Ectodermal cell (in vitro differentiated cells): ENCODE data around the gene RNASE12.
"Not testable (repeated sequence)": the region's sequence is repeated elsewhere in the genome, so short reads cannot be mapped to it uniquely, and the experiment has no call there.

Experiments
- H3K27ac ChIP-seq: 2 replicates; pipeline ENCODE4 v1.7.0; 2013; ENCODE audit warnings: mild to moderate bottlenecking, low read depth, low read length; ENCODE audit not compliant: insufficient read depth, poor library complexity, severe bottlenecking
- H3K27me3 ChIP-seq: 2 replicates; pipeline ENCODE4 v1.7.0; 2013; ENCODE audit warnings: mild to moderate bottlenecking, low read length; ENCODE audit not compliant: insufficient read depth, control insufficient read depth, poor library complexity, severe bottlenecking
- H3K36me3 ChIP-seq: one replicate; pipeline ENCODE4 v1.7.0; 2013; ENCODE audit warnings: low read length; ENCODE audit not compliant: control insufficient read depth, insufficient read depth
- H3K4me1 ChIP-seq: one replicate; pipeline ENCODE4 v1.7.0; 2013; ENCODE audit warnings: low read length; ENCODE audit not compliant: control insufficient read depth, insufficient read depth
- H3K4me3 ChIP-seq: 2 replicates; pipeline ENCODE4 v1.7.0; 2013; ENCODE audit warnings: low read depth, low read length, control low read depth; ENCODE audit not compliant: insufficient read depth
- H3K9me3 ChIP-seq: 2 replicates; pipeline ENCODE4 v1.7.0; 2013; ENCODE audit warnings: mild to moderate bottlenecking, low read length, moderate library complexity; ENCODE audit not compliant: control insufficient read depth
- WGBS, 2 experiments: methylation state at CpG; one replicate each; pipeline ENCODE4 v1.1.7; 2013; ENCODE audit warnings: missing lambda C conversion rate in 2 of 2; 5-methylcytosine and 5-hydroxymethylcytosine counted together

RNASE12 gene

DNA sequence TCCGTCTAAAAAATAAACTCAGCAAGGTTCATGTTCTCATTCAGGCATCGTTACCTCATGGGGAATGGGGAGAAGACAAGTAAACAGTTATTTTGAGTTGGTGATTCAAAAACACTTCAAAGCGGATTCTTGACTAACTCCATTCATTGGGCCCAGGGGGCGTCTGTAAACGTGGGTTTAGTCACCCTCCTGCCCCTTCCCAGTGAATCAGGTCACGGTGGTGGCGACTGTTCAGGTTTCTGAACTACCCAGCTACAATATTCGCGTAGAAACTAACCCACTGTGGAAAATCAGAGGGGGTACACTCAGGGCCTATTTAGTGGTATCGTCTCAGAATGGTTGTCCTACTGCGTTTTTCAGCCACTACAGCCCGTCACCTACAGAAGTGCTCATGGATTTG lies 35.1 kb upstream of the RNASE12 start:
- H3K9me3 ChIP-seq, result no peaks in the 10 kb centered on the region
- H3K27me3 ChIP-seq, result peaks cover 54% of the 10 kb centered on the region
- H3K27ac ChIP-seq, result no peak overlapping the region
- no peaks in the 10 kb centered on the region for H3K36me3 ChIP-seq
- H3K4me1 ChIP-seq, result peaks cover 12% of the 10 kb centered on the region
- 56 to 60% methylated on average over 12 of the region's 12 CpGs for WGBS, 2 experiments
- H3K4me3 ChIP-seq, result peak overlapping the region; percentile 48

DNA sequence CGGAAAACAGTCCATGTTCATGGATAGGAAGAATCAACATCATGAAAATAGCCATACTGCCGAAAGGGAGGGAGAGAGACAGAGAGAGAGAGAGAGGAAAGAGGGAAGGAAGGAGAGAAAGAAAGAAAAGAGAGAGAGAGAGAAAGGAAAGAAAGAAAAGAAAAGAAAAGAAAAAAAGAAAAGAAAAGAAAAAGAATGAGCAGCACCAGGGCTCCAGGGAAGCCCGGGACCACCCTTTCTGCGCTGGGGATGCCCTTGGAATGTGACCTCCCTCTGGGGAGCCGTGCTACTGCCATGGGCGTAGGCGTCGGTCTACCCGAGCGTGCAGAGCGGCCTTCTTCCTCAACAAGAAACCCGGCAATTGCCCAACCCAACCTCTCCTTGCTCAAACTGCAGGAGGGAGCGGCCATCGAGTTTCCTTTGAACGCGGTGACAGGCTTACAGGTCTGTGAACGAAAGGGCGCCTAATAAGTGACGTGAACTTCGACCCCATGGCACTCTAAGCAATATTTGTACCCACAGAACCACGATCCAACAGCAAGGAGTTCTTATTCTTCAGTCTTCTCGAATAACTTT lies 33.4 kb upstream of the RNASE12 start:
- H3K9me3 ChIP-seq, result no peaks in the 10 kb centered on the region
- peak overlapping the region; percentile 48 for H3K4me3 ChIP-seq
- peaks cover 12% of the 10 kb centered on the region for H3K4me1 ChIP-seq
- peaks cover 45% of the 10 kb centered on the region for H3K27me3 ChIP-seq
- no peak overlapping the region for H3K27ac ChIP-seq
- 6 to 7% methylated on average over 22 of the region's 22 CpGs for WGBS, 2 experiments
- H3K36me3 ChIP-seq, result no peaks in the 10 kb centered on the region

DNA sequence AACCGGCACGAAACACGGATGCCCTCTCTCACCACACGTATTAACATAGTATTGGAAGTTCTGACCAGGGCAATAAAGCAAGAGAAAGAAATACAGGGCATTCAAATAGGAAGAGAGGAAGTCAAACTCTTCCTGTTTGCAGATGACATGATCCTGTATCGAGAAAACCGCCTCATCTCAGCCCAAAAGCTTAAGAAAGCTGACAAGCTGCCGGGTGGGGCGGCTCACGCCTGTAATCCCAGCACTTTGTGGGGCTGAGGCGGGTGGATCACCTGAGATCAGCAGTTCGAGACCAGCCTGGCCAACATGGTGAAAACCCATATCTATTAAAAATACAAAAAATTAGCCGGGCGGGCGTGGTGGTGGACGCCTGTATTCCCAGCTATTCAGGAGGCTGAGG lies 32.6 kb upstream of the RNASE12 start:
- Histone ChIP-seq H3K27ac (no peak overlapping the region), H3K9me3 (no peaks in the 10 kb centered on the region), H3K4me3 (no peak overlapping the region), H3K4me1 (peaks cover 12% of the 10 kb centered on the region), H3K27me3 (peaks cover 37% of the 10 kb centered on the region), H3K36me3 (no peaks in the 10 kb centered on the region)
- WGBS, 2 experiments, result 90 to 91% methylated on average over 15 of the region's 15 CpGs

DNA sequence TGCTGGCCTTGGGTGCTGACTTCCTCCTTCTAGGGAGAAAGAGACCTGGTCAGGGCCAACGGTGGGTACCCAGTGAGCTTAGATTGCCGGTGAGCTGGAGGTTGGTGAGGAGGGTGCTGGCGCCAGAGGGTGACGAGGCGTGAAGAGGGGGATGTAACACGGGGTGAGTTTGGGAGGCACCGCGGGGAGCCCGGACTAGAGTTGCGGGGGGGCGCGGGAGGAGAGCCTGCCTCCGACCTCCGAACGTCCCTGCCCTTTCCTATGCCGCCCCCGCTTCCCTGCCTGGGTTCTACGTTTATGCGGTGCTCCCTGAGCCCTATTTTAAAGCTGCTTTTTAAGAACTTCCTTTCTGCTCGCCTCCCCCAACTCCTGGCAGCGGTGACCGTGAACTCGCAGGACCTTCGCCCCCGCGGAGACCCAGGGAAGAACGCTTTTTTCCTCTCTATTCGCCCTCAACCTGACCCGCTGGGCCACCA lies 31.7 kb upstream of the RNASE12 start:
- Histone ChIP-seq H3K9me3 (no peaks in the 10 kb centered on the region), H3K36me3 (no peaks in the 10 kb centered on the region), H3K4me3 (no peak overlapping the region), H3K4me1 (peaks cover 4% of the 10 kb centered on the region), H3K27me3 (peaks cover 28% of the 10 kb centered on the region), H3K27ac (no peak overlapping the region)
- 76 to 82% methylated on average over 29 of the region's 29 CpGs for WGBS, 2 experiments

DNA sequence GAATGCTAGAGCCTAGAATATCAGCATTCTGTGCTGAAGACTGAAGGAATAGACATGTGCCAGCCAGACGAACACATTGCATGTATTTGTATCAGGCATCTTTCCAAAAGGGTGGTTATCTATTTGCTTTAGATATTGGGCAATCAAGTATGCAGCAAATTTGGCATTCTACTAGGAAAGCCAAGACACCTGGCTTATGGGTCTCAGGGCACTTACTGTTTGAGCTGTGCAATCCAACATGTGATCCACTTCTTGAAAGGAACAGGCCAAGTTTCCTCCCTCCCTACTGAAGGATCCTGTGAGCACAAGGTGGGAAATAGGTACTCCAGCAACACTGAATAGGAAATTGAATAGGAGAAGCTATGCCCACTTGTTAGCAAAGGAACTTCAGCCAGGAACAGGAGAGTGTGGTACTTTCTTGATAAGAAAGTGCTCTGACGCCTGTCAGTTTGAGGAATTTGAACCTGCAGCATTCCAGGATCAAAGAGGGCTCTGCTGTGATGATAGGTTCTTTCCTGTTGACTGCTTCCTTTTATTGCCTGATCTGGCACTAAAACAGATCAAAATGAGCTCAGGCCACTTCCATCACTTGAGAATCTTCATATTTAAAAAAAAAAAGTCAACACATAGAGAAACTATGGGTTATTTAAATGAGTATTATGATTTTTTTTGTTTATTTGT lies 29.8 kb upstream of the RNASE12 start:
- Histone ChIP-seq H3K4me3 (no peak overlapping the region), H3K36me3 (no peaks in the 10 kb centered on the region), H3K4me1 (no peaks in the 10 kb centered on the region), H3K27me3 (peaks cover 10% of the 10 kb centered on the region), H3K27ac (no peak overlapping the region), H3K9me3 (no peaks in the 10 kb centered on the region)
- 91 to 92% methylated on average over 2 of the region's 2 CpGs for WGBS, 2 experiments

DNA sequence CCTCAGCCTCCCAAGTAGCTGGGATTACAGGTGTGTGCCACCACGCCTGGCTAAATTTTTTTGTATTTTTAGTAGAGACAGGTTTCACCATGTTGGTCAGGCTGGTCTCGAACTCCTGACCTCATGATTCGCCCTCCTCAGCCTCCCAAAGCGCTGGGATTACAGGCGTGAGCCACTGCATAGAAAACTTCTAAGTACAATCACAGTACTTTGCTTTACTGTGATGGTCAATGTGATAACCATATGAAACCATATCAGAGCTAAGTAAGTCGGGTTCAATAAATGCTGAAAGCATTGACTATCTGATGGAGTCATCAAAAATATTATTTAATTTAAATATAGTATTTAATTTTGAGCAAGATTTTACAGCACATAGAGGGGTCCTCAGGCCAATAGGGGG lies 28.5 kb upstream of the RNASE12 start:
- not testable (repeated sequence) for H3K4me3 ChIP-seq, H3K27ac ChIP-seq, H3K9me3 ChIP-seq, H3K27me3 ChIP-seq, H3K36me3 ChIP-seq, H3K4me1 ChIP-seq
- 87 to 91% methylated on average over 5 to 6 of the region's 6 CpGs for WGBS, 2 experiments

DNA sequence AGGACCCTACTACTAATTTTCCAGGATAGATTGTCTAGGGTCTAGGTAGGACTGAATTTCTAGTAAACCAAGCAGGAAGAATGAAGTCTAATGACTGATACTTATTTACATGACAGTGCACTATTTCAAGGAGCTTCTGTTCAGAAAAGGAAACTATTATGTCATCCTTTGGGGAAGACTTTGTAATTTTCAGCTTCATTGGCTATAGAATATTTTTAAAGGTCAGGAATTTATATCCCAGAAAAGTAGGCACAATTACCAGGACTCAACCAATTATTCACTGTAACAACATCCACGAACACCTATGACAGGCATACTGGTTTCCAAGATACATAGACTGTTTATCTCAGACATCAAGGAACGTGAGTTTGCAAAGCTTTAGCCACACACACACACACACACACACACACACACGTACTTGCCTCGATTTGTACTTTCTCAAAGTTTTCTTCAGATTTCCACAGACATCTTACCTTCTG lies 27.1 kb upstream of the RNASE12 start:
- no peak overlapping the region for H3K4me3 ChIP-seq
- no peaks in the 10 kb centered on the region for H3K4me1 ChIP-seq
- H3K27ac ChIP-seq, result no peak overlapping the region
- WGBS, 2 experiments, result 81% methylated on average over 4 of the region's 4 CpGs
- H3K9me3 ChIP-seq, result no peaks in the 10 kb centered on the region
- no peaks in the 10 kb centered on the region for H3K36me3 ChIP-seq
- H3K27me3 ChIP-seq, result peaks cover 3% of the 10 kb centered on the region

DNA sequence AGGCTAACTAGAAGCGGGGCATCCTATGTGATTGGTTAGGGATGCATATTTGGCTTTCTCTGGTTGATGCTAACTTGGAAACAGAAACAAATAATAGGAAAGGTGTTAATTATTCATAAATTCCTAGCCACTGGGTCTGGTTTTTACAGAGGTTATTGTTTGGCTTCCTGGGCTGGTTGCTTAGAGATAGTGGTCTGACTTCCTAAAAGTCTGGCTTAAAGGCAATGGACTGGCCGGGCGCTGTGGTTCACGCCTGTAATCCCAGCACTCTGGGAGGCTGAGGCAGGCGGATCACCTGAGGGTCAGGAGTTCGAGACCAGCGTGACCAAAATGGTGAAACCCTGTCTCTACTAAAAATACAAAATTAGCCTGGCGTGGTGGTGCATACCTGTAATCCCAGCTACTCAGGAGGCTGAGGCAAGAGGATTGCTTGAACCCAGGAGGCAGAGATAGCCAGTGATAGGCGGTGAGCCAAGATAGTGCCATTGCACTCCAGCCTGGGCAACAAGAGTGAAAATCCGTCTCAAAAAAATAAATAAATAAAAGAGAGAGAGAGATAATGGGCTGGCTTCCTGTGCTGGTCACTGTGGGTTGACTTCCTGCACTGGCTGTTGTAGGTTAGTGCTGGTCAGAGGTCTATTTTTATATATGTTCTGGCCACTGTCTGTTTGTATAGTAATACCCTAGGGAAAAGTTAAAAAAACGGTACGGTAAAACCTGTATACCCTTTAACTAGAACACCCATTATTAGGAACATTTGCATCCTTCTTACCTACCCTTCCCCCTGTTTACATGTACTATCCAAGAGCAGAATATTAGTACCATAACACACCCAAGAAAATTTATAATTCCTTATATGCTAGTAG lies 26.2 kb upstream of the RNASE12 start:
- Histone ChIP-seq H3K9me3 (no peaks in the 10 kb centered on the region), H3K4me3 (no peak overlapping the region), H3K36me3 (no peaks in the 10 kb centered on the region), H3K27me3 (no peaks in the 10 kb centered on the region), H3K4me1 (no peaks in the 10 kb centered on the region), H3K27ac (no peak overlapping the region)
- WGBS, 2 experiments, result 93 to 94% methylated on average over 12 of the region's 12 CpGs

DNA sequence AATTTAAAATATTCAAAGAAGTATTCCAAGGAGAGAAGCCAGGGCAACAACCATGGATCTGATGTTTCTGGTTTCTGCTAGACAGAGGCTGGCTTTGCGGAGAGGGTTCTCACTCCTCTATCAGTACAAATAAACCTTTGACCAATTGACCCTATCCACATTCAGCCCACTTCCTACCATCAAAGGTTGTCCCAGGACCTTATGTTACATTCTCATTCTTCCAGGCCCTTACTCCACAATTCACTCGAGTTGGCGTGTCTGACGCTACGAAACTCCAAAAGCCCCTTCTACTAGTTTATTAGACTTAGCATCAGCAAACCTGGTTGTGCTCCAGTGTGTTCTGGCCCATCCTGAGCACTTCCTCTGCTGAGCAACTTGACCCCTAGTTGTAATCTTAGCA lies 24.8 kb upstream of the RNASE12 start:
- no peaks in the 10 kb centered on the region for H3K4me1 ChIP-seq
- WGBS, 2 experiments, result 95 to 96% methylated on average over 5 of the region's 5 CpGs
- no peaks in the 10 kb centered on the region for H3K36me3 ChIP-seq
- H3K9me3 ChIP-seq, result no peaks in the 10 kb centered on the region
- no peaks in the 10 kb centered on the region for H3K27me3 ChIP-seq
- no peak overlapping the region for H3K27ac ChIP-seq
- H3K4me3 ChIP-seq, result no peak overlapping the region
